DMS153 treated with DMSO at 0.1 percent for 48 hours (cell line): Measurements from ENCODE around the gene BASP1.
"Not testable (repeated sequence)": the region's sequence is repeated elsewhere in the genome, so short reads cannot be mapped to it uniquely, and the experiment has no call there.

ENCODE experiments used
- DNase-seq: peaks from one replicate; lab custom pipeline; 2025; ENCODE audit not compliant: unreplicated experiment; lab: John Stamatoyannopoulos, UW

The BASP1 gene

DNA sequence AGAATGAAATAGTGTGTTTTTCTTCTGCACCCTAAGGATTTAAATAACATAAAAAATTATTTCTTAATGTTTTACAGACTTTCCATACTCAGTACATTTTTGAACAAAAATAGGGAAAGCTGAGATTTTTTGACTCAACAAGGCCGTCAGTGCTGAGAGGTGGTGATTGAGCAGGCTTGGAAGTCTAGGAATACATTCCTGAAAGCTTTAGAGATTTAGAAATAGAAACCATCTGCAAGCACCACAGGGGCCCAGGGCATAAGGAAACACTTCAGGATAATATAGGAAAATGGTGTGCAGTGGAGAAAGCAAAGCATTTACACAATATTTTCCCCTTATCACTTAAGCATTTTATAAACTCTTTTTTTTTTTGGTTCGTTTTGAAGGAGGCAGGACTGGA is 5.2 kb downstream of the BASP1 start:
- no peak for DNase-seq

DNA sequence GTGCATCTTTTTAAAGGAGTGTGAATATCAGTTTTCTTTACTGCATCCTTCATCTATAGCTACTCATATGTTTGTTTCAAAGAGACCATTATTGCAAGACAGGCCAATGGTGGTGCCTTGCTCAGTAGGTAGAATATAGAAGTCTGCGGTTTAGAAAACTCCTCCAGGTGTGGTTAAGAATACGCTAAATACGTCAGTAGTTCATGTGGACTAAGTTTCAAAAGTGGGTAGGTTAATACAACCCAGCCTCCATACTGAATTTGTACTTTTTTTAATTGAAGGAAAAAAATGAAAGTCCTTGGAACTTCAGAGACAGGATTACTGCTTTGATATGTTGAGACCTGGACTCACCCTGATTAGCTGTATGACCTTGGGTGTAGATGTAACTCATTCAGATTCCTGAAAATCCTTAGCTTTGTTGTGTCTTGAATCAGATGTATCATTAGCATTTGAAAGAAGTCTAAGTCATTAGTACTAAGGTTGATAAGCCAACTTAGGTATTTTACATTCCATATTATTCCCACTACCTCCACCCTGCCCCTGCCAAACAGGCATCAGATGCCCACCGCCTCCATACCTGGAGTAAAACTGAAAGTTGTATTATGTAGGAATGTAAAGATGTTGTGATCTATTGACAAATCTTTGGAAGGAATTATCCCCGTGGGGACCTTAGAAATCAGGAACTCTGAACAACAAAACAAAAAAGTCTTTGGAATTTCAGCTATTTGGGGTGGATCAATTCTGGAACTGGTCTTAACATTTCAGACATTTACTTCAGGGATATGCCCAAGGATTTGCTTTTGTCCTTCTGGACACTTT is 6.1 kb downstream of the BASP1 start:
- no peak for DNase-seq

DNA sequence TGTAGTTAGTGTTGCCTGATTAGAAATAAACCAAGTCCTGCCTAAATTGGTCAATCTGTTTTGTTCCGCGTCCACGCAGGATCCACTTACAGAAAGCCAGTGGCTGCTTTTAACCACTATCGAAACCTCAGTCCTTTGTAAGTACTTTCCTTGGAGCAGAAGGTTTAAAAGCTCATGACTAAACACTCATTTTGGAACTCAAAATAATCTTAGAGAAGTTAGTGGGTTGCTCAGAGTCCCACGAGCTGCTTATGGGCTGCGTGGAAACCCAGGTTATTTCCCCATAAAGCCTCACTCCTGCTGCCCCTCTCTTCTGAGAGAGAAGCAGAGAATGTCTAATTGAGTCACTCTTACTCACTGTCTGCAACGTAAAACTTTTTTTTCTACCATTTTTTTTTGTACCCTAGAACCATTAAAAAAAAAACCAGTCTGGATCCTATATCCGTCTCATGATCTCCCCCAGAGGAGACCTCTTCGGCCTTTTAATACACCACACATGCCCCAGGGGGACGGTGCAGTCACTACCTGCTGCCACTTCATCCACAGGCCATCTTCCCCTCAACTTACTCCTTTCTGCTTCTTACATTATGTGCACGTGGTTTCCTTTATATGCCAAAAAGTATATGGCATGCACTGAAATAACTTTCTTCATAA is 7.6 kb downstream of the BASP1 start:
- no peak for DNase-seq

DNA sequence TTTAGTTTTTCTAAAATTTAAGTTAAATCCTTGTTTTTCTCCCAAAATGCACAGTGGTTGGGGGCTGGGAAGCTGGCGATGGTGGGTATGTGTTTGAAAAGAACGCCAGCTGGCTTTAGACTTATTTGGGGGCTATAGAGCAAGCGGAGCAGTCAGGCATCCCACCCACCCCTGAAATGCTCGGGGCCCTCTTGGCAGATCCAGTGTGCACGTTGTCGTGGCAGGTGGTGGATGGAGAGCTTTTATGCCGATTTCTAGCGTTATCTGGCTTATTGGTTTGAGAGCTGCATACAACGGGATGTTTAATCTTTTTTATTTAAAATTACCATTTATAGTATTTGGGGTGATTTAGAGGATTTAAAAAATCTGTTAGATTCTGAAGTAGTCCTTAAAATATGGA is 8.1 kb downstream of the BASP1 start:
- DNase-seq: no peak

DNA sequence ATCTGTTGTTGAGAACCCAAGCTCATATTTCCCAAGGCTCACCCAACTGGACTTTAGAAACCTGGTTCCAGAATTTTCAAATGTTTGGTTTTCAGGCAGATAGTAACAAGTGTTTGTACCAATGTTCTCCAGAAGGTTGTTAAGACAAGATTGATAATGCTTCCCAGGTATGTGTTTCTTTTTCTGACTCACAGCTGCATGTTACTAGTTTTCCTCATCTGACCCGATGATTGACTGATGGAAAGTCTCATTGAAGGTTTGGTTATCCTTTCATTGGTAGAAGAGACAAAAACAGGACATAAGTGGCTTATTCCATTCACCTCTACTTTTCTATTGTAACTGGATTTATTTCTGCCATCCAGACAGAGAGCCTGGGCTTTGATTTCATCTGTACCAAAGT is 10.4 kb downstream of the BASP1 start:
- DNase-seq: no peak

DNA sequence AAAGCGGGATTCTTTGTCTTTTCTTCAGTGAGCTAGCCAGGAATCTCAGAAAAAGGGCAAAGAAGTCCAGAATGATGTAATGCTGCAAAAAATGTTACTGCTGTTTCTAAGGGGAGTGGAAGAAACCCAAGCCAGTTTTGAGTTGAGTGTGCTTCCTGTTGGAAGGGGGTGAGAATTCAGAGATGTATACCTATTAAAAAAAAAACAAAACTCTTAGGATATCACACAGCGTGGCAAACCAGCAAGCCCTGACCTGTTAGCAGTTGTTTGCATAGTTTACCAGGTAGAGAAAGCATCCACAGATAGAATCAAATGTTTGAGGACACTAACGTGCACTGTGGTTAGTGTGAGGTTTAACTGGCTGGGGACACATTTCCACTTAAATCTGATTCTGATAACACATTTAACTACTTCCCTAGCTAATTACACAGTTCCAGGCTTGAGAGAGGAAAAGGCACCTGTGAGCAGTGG is 11.4 kb downstream of the BASP1 start:
- peak; percentile 88 for DNase-seq

DNA sequence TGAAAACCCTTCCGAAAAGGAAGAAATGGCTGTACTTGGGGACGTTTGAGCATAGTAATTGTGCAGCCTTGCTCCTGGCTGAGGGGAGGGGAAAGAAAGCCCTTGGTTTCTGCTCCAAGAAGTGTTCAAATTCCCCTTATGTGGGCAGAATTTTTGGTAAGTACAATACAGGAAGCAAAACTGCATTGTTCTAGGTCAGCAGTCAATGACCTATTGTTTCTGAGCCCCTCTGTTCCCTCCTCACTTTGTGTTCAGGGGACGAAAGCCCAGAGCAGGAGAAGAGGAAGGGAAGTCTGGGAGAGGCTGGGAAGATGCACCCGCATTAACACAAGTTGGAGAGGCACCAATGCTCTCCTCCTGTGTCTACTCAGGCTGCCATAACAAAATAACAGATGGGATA is 11.9 kb downstream of the BASP1 start:
- no peak for DNase-seq

DNA sequence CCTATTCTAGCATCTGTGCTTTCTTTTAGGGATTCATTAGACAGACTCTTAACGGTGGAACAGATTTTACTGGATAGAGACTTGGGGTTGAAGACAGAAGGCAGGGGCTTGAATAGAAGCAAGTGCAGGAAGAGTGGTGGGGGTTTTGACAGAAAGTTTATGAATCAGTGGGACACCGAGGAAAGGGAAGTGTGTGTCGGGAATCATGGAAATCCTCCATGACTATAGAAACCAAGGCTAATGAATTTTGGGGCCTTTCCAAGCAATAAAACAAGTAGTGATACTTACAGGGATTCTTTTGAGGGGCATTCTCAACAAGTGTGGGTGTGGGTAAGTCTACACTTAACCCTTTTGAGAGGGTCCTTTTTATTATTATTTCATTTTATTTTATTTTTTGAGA is 12.8 kb downstream of the BASP1 start:
- no peak for DNase-seq

DNA sequence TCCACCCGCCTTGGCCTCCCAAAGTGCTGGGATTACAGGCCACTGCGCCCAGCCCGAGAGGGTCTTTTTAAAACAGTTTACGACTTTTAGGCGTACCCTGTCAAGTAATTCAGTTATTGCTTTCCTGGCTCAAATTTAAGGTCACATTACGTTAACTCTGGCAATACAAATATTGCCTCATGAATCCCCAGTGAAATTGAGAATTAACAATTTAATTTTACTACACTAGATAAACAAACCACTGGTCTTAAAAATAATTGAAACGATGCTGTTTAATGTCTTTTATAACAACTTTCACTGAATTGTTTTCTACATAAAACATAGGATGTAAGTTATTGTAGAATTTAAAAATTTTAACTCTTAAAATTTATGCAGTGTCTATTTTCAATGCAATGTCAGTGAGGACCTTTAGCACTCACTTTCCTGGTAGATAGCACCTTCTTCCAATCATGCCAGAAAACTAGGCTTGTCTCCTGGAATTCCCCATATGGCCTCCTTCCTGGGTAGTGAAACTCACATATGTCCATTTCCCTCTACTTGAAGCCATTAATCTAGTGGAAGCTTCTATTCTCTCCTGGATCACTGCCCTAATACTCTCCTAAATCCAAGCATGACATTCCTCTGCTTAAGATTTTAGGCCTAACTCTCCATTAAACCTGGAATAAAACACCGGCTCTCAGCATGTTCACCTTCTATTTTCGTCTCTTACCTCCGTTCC is 13.5 kb downstream of the BASP1 start:
- no peak for DNase-seq

DNA sequence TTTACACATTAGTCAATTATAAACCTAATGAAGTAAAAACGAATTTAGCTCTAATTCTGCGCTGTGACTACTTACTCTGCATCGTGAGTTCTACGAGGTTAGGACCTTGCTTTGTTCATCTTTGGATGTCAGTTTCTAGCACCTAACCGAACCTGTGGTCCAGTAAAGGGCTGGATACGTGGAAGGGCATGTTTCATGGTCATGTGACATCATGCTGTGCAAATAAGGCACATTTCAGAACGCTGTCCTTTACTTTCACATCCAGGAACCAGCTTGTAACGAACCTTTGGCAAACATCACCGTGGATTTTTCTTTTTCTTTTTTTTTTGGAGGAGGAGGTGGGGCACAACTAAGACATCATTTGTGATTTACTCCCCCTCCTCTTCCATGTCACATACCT is 15.0 kb downstream of the BASP1 start:
- no peak for DNase-seq

DNA sequence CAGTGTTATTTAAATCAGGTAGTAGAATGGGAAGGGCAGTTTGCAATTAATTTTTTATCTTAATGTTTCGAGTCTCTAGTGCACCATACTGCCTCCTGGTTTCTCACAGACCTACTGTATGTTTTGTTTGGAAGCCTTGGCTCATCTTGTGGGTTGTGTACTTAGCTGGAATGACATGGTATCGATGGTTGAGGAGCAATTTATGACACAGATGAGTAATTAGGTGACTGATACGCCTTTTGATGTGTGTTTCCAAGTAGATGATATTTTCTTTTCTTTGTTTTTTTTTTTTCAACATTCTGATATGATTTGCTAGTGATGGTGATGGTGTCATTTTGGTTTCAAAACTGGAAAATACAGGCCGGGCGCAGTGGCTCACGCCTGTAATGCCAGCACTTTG is 16.1 kb downstream of the BASP1 start:
- DNase-seq: no peak

DNA sequence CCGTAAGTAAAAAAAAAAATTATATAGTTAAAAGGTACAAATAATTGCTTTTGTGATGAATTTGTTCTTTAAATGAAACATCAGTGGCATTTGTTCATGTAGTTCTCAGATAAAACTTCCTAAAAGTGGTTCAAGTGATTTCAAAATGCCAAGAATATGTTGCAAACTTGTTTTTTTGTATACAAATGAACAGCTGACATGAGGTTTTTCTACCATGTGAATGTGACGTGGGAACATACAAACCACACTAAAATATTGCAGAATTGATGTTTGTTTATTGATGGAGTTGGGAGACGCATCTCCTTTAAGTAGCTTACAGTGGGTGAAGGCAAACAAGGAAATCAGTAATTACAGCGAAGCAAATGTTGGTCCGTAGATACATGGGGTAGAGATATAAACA is 16.9 kb downstream of the BASP1 start:
- no peak for DNase-seq

DNA sequence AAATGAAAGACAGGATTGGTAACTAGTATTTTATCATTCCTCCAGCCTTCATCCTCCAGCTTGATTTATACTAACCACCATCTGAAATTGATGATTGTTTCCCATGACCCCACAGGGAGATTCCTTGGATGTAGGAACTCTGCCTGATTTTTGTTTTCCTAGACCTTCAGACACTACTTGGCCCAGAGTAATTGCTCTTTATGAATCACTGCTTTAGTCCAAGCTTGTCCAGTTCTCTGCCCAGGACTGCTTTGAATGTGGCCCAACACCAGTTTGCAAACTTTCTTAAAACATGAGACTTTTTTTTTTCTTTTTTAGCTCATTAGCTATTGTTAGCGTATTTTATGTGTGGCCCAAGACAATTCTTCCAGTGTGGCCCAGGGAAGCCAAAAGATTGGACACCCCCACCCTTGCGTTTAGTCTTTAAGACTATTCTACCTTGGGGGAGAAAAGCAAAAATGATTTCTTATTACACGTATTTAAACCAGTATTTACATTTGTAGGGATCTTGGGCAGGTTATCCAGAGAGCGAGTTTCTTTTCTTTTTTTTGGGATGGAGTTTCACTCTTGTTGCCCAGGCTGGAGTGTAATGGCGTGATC is 18.4 kb downstream of the BASP1 start:
- DNase-seq: no peak

DNA sequence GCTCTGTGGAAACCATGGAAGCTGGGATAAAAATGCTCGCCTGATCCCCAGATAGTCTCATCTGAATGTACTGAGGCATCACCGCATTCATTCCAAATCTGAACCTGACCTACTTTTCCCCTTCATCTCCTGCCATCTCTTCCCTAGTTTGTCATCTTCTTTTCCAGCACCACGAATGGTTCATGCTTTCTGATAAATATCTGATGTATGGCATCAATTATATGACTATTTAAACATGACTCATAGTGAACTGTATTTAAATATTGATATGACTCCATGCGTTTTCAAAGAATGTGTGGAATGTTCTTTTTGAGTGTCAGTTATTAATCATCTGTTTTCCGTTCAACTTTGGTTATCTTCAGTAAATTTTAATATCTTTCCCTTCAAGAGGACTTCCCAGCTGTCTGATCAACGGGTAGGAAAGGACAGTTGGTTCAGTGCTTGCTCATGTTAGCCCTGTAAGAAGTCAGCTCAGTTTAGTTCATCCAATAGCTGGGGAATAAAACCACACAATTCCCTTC is 21.1 kb downstream of the BASP1 start:
- DNase-seq: no peak

DNA sequence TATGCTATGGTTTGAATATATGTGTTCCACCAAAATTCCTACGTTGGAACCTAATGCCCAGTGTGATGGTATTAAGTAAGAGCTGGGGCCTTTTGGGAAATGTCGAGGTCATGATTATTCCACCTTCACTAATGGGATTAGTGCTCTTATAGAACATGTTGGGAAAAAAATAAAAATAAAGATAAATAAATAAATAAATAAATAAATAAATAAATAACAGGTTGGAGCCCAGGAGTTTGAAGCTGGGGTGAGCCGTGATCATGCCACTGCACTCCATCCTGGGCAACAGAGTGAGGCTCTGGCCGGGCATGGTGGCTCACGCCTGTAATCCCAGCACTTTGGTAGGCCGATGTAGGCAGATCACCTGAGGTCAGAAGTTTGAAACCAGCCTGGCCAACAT is 22.5 kb downstream of the BASP1 start:
- DNase-seq: no peak

DNA sequence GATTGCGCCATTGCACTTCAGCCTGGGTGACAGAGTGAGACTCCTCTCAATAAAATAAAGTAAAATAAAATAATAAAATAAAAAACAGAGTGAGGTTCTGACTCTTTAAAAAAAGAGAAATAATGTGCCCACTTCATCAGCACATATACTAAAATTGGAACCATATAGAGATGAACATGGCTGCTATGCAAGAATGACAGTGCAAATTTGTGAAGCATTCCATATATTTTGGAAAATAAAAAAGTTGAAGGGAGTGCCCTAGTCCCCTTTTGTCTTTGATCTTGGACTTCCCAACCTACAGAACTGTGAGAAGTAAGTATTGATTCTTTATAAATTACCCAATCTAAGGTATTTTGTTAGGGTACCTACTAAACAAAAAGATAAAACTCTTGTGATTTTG is 23.1 kb downstream of the BASP1 start:
- DNase-seq: no peak

DNA sequence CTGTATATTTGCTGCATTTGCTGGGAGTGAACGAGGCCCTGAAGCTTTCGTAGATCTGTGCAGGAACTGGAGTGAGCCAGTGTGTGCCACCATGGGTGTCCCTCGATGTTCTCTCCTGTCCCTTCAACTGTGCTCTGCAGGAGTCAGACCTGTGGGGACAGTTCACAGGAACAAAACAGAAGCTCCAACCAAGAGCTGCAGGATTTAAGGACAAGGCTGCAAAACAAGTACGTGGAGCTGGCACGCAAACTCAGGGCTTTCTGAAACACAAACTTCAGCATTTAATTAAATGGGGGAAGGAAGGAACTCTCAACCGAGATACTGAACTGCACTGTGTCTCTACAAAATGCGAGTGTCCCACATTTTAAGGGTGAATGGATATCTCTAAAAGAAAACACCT is 24.2 kb downstream of the BASP1 start:
- DNase-seq: no peak

DNA sequence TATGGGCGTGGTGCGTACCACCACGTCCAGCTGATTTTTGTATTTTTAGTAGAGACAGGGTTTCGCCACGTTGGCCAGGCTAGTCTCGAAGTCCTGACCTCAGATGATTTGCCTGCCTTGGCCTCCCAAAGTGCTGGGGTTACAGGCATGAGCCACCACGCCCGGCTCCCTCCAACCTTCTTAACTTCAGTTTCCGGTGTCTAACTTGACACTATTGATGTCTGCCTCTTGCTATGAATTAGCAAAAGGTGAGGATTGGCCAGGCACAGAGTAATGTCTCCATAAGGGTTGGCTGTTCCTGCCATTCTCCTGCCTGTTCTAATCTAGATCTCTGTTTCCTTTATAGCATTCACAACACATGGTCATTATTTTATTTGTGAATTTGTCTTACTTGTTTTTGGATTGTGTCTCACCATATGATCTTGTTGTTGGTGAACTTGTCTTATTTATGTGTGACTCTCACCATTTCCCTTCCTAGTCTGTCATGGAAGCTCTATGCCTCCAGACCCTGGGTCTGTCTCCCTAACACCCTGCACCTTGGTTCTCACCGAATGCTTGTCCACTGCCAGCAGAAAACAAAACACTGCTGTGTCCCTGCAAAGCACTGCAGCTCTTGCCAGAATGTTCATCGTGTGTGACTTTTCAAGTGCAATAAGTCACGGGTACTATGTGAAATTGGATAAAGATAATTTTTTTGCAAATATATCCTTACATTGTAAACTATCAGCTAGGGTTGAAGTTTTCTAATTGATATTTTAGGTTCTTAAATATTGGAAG is 26.0 kb downstream of the BASP1 start:
- DNase-seq: no peak

DNA sequence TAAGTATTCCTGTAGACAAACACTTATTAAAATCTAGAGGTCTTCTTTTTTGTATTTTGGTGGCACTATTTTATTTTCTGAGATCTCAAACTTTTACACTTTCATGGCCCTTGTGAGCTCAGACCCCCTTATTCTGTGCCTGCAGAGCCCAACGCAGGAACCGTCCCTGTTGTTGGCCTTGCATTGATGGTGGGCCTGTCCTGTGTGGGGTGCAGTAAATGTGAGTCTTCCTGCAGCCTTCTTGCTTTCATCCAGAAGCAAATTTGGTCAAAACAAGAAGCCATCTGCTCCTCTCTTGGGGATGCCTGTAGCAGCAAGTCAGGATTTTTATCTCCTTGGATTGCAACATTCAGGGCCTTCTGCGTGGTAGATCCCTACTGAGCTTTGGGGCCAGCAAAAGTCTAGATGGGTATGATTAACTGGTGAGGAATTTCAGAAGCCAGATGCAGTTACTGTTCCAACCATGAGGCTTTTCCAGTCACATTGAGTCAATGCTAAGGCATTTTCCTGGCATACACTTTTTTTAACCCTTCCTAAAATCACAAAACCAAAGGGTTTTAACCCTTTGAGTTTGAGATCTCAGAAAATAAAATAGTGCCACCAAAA is 31.7 kb downstream of the BASP1 start:
- DNase-seq: no peak

DNA sequence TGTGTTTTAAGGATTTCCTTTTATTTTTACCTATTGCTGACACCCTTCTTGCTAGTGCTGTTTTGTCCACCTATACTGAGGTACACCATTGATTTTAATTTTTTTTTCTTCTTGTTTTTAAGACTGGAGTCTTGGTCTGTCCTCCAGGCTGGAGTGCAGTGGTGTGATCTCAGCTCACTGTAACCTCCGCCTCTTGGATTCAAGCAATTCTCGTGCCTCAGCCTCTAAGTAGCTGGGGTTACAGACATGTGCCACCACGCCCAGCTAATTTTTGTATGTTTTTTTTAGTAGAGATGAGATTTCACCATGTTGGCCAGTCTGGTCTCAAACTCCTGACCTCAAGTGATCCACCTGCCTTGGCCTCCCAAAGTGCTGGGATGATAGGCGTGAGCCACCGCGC is 32.4 kb downstream of the BASP1 start:
- not testable (repeated sequence) for DNase-seq
